ENCODE results near the gene MMAA.
"Not testable (repeated sequence)": the region's sequence is repeated elsewhere in the genome, so short reads cannot be mapped to it uniquely, and the experiment has no call there.

Gene MMAA

DNA sequence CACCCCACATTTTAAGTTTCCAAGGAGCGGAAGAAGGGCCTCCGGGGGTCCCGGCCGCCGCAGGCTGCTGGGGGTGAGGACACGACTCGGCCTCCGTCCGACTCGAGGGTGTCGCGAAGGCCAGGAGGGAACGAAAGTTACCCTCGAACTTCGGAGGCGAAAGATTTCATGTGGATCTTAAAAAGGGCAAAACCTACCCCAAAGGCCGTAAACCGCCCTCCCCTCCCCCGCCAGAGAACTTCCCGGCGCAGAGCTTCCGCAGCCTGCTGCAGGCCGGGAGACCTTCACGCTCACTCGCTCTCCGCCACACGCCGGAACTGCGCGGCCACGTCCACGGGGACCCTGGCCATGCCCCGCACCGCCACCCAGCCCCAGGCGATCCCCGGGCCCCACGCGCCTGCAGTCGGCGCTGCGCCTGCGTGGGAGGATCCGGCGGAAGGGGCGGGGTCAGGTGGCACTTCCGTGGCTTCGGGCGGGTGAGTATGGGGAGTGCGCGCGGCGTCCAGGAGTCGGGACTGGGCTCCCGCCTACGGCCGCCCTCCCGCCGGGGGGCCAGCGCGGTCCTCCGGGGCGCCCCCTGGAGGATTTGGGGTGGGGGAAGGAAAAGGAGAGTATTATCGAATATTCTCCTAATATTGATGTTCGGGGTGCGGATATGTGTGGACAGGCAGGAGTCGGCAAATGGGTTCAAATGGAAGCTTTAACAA, at the start of gene MMAA:
Gene MMAA, plus strand, starts transcription at position 454 of the 707 bp plus-strand sequence. CDS start 19,755 bp downstream, outside the sequence.
- peak within 1 kb of the TSS; percentile 84 for H3K27ac ChIP-seq
- DNase-seq (ENCODE audit: low read depth, low spot score): no peak

DNA sequence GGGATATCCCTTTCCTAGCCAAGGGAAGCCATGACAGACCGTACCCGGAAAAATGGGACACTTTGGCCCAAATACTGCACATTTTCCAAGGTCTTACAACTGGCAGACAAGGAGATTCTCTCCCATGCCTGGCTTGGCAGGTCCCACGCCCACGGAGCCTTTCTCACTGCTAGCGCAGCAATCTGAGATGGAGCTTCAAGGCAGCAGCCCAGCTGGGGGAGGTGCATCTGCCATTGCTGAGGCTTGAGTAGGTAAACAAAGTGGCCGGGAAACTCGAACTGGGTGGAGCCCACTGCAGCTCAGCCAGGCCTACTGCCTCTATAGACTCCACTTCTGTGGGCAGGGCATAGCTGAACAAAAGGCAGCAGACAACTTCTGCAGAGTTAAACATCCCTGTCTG, 44.6 kb upstream of the MMAA start:
- DNase-seq (ENCODE audit: low read depth, low spot score); H3K27ac ChIP-seq: not testable (repeated sequence)

DNA sequence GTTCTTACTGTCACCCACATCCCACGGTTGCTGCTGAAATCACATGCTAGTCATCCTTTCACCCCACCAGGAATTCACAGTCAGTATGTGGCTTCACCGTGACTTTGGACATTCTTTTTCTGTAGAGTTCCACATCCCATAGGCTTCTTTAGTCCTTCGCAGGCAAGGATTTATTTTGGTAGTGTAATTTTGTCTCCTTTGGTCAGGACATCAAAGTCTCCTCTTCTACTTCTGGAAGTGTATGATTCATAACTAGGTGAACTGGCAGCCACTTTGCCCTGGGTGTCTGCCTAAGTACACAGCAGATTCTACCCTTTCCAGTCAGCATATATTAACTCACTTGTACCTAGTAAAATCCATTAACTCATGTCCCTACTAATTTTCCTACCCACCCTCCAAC, 38.3 kb upstream of the MMAA start:
- no peak overlapping the region for H3K27ac ChIP-seq
- DNase-seq (ENCODE audit: low read depth, low spot score): no peak

DNA sequence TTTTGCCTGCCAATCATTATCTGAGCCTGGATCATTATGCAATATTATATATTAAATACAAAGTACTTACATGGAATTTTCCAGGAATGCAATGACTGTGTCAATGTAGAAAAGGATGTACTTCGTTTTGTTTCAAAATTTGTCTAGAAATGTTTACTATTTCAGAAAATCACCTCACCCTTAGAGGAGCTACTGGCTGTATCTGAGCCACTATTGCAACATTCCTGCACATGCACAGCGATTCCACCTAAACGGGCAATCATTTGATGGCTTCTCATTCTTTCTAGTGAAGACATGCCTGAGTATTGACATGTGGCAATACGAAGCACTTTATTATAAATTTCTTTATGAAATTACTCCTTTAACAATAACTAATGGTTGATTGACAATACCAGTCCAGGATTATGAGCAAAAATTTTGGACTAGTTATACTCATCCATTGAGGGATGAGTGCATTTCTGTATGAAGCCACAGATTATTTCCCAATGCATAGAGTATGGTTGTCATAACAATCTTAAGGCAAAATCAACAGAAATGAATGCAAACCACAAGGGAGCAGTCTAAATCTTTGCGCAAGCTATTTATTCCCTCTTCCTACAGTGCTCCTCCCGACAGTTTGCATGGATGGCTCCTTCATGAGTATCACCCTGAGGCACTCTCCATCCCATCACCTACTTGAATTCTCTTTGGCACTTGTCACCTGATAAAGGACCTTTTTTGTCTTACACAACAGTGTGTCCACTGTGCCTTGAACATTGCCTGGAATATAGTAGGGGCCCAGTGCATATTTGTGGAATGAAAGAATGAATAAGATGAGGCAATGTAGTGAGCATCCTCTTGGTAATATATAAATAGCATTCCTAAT, 35.8 kb upstream of the MMAA start:
- DNase-seq (ENCODE audit: low read depth, low spot score): no peak
- H3K27ac ChIP-seq: no peak overlapping the region

DNA sequence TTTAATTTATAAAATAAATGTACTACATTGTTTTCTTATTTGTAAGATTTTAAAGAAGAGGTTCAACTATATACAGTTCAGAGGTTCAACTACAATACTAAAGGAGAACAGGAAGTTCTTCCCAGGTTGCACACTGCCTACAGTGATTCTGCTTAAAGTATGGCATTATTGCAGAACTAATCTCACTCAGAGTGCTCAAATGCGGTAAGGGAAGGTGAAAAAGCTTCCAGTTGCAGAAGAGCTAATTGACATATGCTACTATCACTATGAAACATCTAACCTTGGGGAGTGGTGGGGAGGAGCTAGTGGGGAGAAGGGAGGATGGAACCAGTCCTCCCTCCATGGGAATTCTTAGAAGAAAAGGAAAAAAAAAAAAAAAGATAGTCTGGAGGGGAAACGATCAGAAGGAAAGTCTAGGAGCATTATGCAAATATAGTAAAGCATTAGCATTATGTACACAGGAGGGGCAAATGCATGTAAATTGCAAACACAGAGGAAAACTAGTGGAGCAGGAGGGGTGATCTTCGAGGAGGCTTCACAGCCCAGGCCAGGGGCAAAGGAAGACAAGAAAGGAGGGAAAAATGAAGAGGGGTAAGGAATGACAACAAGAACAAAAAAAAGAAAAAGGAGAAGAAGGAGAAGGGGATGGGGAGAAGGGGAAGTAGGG, 32.0 kb upstream of the MMAA start:
- H3K27ac ChIP-seq: no peak overlapping the region
- DNase-seq (ENCODE audit: low read depth, low spot score): no peak

DNA sequence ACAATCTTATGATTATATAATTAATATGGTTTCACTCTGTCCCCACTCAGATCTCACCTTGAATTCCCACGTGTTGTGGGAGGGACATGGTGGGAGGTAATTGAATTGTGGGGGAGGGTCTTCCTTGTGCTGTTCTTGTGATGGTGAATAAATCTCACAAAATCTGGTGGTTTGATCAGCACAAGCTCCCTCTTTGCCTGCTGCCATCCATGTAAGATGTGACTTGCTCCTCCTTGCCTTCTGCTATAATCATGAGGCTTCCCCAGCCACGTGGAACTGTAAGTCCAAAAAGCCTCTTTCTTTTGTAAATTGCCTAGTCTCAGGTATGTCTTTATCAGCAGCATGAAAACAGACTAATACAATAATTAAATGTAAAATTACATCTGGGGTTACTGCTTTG, 29.8 kb upstream of the MMAA start:
- not testable (repeated sequence) for DNase-seq (ENCODE audit: low read depth, low spot score); H3K27ac ChIP-seq

DNA sequence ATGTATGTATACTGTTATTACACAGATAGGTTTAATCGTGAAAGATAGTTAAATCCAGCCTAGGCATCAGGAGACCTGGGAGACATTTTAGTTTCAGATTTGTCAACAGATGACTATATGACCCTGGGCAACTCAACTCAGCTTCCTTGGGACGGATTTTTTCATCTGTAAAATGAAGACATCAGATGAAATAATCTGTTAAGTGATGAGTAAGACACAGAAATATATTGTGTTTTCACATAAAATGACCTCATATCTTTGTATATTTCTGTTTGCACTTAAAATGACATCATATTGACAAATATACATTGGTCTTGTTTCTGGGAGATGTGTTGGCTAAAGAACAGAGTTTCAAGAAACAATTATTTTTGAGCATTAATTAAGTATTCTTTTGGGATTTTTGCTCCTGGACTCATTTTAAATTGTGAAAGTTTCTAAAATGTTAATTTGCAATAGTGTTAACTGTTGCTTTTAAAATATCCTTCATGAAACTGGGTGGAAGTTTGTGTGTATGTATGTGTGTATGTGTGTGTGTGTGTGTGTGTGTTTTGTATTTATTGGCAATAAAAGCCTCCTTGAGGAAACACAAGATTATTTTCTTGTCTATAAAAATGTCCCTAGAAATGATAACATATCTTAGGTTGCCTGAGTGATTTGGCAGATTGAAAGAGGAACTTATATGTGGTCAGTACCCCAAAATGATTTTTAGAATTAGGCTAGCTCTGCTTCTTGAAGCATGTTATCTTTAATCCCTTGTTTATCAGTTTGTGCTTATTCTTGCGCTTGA, 29.1 kb upstream of the MMAA start:
- no peak for DNase-seq (ENCODE audit: low read depth, low spot score)
- H3K27ac ChIP-seq: no peak overlapping the region

DNA sequence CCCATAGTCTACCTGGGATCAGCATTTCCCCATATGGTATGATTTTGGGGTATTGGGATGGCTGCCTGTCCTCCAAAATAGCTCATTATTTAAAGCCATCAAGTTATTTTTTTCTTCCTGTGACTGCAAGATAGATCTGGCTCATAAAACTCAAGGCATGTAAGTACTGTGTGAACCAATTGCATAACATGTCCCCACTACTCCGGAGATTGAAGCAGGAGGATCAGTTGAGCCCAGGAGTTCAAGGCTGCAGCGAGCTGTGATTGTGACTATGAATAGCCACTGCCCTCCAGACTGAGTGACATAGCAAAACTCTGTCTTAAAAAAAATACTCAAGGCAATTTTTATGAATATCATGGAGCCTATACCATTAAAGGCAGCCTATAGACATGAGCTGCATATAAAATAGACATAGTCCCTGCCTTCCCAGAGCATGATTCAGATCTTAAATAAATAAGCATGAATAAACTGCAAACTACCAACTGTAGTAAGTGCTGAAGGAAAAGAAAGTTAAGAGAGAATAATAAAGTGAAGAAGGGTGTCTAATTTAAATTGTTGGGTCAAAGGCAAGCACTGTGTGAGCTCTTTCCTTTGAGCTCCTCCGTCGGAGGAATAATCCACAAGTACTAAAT, 16.9 kb upstream of the MMAA start:
- no peak for DNase-seq (ENCODE audit: low read depth, low spot score)
- H3K27ac ChIP-seq: no peak overlapping the region

DNA sequence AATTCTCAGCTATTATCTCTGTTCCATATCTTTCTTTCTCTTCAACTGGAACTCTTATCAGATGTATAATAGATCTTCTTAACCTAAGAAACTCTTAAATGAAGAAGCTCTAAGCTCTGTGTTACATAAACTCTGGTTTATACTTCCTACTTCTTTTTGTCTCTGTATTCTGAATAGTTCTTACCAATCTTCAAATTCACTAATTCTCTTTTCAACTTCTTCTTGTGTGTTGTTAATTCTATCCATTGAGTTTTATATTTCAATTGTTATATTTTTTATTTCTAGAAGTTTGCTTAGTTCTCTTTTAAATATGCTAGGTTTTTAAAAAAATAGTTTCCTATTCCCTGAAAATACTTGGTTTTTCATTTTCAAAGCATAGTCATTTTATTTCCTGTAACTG, 13.2 kb upstream of the MMAA start:
- H3K27ac ChIP-seq: no peak overlapping the region
- no peak for DNase-seq (ENCODE audit: low read depth, low spot score)

DNA sequence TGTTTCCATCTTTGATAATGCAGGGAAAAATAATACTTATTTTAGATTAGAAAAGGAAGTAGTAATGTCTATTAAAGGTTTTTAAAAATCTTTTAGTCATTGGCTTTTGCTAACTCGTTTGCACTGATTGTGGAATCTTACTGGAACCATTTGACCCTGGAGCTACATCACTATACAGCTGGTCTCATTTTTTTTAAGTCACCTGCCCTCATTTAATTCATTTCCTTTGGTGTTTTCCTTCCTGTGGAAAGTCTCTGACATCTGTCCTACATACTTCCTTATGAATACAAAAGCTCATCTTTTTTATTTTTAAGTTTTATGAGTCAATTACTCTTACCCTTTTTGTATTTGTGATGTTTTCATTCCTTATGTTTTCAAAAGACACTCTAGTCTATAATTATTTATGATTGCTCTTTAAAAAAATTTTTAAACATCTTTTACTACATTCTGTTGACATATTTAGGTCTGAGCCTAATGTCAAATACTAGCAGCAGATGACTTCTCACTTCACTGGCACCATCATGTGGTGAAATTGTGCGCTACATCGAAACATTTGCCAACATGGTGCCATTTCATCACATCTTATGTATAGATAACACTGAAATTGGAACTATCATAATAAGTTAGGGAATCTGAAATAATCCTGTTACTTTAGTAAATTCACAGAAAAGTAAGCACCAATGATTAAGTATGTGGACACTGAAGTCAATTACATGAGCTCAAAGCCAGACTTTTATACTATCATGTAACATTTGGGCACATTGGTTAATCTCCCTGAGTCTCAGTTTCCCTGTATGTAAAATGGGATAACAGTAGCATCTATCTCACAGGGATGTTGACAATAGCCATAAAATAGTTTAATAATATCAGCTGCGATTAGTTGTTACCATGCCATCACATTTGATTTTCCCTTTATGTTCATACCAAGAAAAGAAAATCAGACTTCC, 9.4 kb upstream of the MMAA start:
- no peak for DNase-seq (ENCODE audit: low read depth, low spot score)
- no peak overlapping the region for H3K27ac ChIP-seq

DNA sequence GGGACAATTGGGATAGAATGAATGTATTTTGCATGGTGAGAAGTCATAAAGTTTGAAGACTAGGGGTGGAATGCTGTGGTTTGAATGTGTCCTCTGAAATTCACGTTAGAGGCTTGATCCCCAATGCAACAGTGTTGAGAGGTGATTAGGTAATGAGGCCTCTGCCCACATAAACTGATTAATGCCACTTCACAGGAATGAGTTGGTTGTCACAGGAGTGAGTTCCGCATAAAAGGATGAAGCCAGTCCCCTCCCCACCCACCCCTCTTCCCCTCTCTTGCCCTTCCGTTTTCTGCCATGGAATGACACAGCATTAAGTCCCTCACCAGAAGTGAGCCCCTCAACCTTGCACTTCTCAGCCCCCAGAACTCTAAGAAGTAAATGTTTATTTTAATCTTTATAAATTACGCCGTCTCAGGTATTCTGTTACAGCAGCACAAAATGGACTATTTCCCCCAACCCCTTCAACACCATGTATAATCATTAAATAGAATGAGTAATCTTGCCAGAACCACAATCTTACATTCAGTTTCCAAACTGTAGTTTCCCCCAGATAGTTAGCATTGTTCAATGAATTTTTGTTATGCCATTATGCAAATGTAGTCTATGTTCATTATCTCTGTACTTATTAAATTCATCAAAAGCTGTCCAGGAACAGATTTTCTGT, 5.5 kb upstream of the MMAA start:
- no peak for DNase-seq (ENCODE audit: low read depth, low spot score)
- H3K27ac ChIP-seq: no peak overlapping the region

DNA sequence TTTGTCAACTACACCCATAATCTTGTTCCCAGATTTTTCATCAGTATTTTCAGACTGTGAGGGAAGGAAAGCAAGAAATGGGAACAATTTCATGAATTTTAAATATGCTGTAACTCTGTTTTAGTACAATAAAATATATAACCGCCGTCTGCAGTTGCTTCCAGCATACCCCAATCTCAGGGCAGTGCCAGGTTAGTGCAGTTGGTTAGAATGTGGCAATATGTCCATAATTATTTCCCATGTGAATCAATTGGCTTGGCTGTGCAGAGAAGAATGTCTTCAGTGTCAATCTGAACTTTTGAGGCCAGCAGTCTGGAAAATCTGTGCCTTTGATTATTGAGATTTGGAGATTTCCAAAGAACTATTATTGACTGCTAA, 5.0 kb upstream of the MMAA start:
- no peak overlapping the region for H3K27ac ChIP-seq
- DNase-seq (ENCODE audit: low read depth, low spot score): no peak

DNA sequence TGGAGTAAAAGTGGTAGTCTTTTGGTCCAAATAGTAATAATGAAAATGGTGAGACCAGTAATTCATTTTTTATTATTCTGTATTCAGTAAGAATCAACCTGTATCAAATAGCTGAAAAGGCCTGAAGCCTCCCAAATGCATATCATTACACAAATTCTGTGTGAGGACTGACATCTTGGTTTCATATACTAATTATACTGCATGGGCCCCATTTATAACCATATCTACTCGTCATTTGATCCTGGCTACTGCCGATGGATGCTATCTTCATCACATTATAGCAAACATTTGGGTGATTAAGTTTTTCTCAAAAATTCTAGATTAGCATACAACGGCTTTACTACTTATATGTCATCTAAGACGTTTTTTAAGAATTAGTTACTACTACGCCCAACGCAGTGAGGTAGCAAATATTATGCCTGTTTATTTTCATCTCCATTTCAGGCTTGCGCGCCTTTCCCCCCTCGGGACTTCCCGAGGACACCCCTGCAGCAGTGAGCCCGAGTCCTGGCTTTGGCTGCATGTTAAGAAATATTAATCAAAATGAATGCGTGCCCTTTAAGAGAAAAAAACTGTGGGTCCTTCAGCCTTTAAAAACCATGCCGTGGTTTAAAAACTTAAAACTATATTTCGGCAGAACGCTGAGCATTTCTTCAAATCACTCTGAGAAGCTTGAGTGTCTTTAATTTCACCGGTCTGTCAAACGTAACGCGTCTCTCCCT, 814 bp upstream of the MMAA start:
- no peak for DNase-seq (ENCODE audit: low read depth, low spot score)
- peak overlapping the region; percentile 84 for H3K27ac ChIP-seq

DNA sequence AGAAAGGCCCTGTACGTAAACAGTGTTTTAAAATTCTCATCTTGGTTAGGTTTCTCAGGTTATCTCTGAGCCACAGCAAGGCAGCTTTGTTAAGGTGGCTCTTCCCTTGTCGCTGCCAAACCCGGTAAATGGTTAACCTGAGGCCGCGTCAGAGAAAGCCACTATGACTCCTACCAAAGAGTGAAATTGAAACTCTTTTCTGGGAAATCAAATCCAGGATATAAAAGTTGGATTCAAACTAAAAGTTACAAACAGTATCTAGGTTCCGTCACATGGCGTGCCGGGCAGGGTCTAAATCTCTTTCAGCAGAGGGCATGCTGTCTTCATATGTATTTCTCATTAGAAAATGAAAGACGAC, 433 bp downstream of the MMAA start:
- H3K27ac ChIP-seq: peak overlapping the region; percentile 84
- no peak for DNase-seq (ENCODE audit: low read depth, low spot score)

DNA sequence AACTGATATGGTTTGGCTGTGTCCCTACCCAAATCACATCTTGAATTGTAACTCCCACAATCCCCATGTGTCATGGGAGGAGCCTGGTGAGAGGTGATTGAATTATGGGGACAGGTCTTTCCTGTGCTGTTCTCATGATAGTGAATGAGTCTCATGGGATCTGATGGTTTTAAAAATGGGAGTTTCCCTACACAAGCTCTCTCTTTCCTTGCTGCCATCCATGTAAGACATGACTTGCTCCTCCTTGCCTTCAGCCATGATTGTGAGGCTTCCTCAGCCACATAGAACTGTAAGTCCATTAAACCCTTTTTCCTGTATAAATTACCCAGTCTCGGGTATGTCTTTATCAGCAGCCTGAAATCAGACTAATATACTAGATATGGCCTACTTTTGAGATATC, 2.9 kb downstream of the MMAA start:
- not testable (repeated sequence) for H3K27ac ChIP-seq; DNase-seq (ENCODE audit: low read depth, low spot score)

DNA sequence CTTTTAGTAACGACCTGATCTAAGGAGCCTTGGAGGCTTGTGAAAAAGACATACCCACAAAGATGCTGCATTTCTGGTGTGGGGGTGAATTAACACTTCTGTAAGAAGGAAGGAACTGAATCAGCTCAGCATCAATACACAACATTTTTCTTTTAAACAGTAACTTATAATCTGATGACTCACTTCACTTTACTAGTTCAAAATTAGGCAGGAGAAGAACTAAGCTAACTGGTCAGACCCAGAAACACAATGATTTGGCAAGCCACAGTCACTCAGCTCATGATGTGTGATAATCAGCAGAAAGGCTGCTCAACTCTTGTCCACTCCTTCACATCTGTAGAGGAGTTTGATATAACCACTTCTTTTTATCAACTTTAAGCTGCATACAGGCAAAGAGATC, 4.6 kb downstream of the MMAA start:
- DNase-seq (ENCODE audit: low read depth, low spot score): no peak
- H3K27ac ChIP-seq: no peak overlapping the region

DNA sequence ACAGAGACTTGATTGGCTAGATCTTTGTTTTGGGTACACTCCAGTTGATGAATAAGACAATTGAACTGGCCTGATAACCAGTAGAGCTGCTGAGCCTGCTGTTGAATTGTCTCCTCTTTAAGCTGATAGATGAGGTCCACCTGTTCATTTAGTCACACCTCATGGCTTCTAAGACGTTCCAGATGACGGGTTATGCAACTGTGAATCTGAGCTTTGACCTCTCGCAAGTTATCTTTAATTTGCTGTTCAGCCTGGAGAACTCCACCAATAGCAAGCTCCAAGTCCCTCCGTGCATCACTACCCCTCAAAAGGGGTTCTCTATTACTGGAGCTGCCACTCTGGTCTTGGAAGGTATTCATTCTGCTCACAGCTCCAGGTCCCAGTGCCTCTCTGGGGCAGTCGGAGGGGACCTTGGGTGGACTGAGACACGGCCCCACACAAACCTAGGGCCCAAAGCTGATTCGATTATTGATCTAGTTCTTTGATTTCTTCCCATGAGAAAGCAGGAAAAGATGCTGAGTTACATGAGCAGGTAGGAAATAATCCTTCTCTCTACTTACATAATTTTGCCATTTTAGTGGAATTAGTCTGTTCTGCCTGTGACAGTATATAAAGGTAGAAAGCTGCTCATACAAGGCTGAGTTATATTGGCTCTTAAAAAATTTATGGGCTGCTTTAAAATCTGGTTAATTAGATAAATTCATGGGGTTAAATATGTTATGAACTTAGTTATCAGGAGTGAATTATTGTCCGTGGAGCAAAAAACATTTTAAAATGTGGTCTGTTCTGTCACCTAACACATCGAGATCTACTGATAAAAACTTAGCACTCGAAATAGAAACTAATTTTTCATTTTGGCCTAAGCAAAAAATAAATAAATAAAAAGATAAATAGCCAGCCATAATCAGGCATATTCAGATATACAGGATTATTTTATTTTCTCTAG, 6.8 kb downstream of the MMAA start:
- no peak for DNase-seq (ENCODE audit: low read depth, low spot score)
- no peak overlapping the region for H3K27ac ChIP-seq
